Right renal cortex interstitium (tissue), 3 donors: ENCODE measurements around the gene FURIN. TPM values are rescaled to one million over a fixed set of nuclear protein-coding genes. Genes with fewer than 3 reads are reported as not detected.

Source experiments
- polyA plus RNA-seq, 3 donors: library from polyadenylated mRNA; unstranded; fragments of 120-200 nt; gene quantifications; one replicate each; pipeline ENCODE4 v1.2.1, GENCODE V29; 2013; ENCODE audit not compliant: insufficient read length in 3 of 3

Gene FURIN
- polyA plus RNA-seq, 3 donors: 41.1 to 46.6 (median 42.1) TPM

Other genes starting within 250 kb of the FURIN start
- gene BLM, start 151.2 kb upstream of the FURIN start, polyA plus RNA-seq: 10 to 100 TPM; 11.3 to 13.9 (median 12.9) TPM
- gene FES, start 15.9 kb downstream of the FURIN start, polyA plus RNA-seq: 10 to 100 TPM in 2 of 3 donors, 1 to 10 TPM in 1; 9.7 to 14.1 (median 12.0) TPM
- 10 to 100 TPM; 36.0 to 40.8 (median 37.8) TPM for gene MAN2A2, start 34.7 kb downstream of the FURIN start, polyA plus RNA-seq
- gene HDDC3, start 64.0 kb downstream of the FURIN start, polyA plus RNA-seq: 10 to 100 TPM; 12.5 to 16.1 (median 15.9) TPM
- 10 to 100 TPM; 62.1 to 67.2 (median 65.8) TPM for gene UNC45A, start 66.7 kb downstream of the FURIN start, polyA plus RNA-seq
- gene RCCD1, start 86.3 kb downstream of the FURIN start, polyA plus RNA-seq: 10 to 100 TPM; 13.0 to 16.0 (median 15.1) TPM
- 10 to 100 TPM; 75.6 to 95.3 (median 84.5) TPM for gene PRC1, start 125.9 kb downstream of the FURIN start, polyA plus RNA-seq
- gene VPS33B, start 154.0 kb downstream of the FURIN start, polyA plus RNA-seq: 10 to 100 TPM; 16.8 to 20.3 (median 19.3) TPM
- 1 to 10 TPM in 1 of 3 donors, under 1 TPM in 2; 0.74 to 1.2 (median 0.86) TPM for gene SV2B, start 231.7 kb downstream of the FURIN start, polyA plus RNA-seq